ENCODE data around the gene BET1.

The BET1 gene

DNA sequence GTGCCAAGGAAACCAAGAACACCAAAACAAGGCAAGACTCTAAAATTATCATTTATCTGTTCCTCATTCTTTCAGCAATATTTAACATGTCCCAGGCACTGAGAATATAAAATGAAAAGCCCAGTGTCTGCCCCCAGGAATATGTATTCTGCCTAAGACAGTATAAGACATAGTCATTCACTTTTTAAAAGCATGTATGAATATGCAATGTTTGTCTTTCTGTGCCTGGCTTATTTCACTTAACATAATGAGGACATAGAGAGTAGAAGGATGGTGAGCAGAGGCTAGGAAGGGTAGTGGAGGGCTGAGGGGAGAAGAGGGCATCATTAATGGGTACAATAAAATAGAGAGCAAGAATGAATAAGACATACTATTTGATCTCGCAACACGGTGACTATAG lies 44.6 kb upstream of the BET1 start:
- DNase-seq (ENCODE audit: low read depth): no peak
- TF ChIP-seq, protein P1, sequence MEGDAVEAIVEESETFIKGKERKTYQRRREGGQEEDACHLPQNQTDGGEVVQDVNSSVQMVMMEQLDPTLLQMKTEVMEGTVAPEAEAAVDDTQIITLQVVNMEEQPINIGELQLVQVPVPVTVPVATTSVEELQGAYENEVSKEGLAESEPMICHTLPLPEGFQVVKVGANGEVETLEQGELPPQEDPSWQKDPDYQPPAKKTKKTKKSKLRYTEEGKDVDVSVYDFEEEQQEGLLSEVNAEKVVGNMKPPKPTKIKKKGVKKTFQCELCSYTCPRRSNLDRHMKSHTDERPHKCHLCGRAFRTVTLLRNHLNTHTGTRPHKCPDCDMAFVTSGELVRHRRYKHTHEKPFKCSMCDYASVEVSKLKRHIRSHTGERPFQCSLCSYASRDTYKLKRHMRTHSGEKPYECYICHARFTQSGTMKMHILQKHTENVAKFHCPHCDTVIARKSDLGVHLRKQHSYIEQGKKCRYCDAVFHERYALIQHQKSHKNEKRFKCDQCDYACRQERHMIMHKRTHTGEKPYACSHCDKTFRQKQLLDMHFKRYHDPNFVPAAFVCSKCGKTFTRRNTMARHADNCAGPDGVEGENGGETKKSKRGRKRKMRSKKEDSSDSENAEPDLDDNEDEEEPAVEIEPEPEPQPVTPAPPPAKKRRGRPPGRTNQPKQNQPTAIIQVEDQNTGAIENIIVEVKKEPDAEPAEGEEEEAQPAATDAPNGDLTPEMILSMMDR (IDR thresholded peaks at IDR 0.05; ENCODE audit: low read depth, low read length): no peak
- TF ChIP-seq POLR2A (IDR thresholded peaks at IDR 0.05; ENCODE audit: extremely low read depth, insufficient read length): no peak
- no peak overlapping the region for H3K4me3 ChIP-seq (ENCODE audit: low read depth, low read length)

DNA sequence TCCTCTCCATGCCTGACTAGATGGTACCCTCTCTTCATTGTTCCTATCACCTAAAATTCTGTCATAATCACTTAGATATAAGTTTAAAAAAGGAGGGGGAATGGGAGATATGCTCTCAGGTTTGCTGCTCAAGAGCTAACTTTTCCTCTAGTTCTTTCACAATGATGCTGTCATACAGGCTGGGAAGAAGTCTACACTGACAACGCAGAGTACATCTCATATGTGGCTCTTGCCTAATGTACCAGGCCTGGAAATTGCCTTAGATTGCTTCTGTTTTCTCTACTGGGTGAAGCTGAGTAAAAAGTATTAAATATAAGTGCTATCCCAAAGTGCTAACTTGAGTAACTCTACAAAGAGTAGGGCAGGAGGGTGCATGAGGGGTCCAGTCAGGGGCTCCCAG lies 43.8 kb upstream of the BET1 start:
- DNase-seq (ENCODE audit: low read depth): no peak
- H3K4me3 ChIP-seq (ENCODE audit: low read depth, low read length): no peak overlapping the region
- no peak for TF ChIP-seq POLR2A (IDR thresholded peaks at IDR 0.05; ENCODE audit: extremely low read depth, insufficient read length)
- TF ChIP-seq, protein P2, sequence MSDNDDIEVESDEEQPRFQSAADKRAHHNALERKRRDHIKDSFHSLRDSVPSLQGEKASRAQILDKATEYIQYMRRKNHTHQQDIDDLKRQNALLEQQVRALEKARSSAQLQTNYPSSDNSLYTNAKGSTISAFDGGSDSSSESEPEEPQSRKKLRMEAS (IDR thresholded peaks at IDR 0.05; ENCODE audit: low read depth, low read length): no peak
- TF ChIP-seq MYC (IDR thresholded peaks at IDR 0.05; ENCODE audit: low read depth, low read length): no peak
- TF ChIP-seq, protein P1 (IDR thresholded peaks at IDR 0.05; ENCODE audit: low read depth, low read length): no peak

DNA sequence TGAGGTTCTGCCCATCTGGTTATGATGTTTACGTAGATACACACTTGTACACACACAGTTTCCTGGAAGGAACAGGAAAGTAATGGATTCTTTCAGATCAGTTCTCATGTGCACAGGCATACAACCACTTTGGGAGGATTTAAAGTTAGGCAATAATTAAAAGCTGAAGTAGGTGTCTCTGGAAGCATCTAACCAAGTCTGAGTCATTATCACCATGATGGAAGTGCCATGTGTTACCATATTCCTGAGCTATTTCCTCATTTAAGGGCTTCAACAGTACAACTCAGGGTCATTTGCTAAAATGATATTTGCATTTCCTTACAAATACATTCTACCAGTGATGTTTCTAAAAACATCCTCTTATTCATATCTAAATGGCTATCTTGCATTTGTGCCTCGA lies 41.4 kb upstream of the BET1 start:
- TF ChIP-seq MYC (IDR thresholded peaks at IDR 0.05; ENCODE audit: low read depth, low read length) (no peak), POLR2A (IDR thresholded peaks at IDR 0.05; ENCODE audit: extremely low read depth, insufficient read length) (no peak)
- TF ChIP-seq, protein P2 (IDR thresholded peaks at IDR 0.05; ENCODE audit: low read depth, low read length): no peak
- TF ChIP-seq, protein P1 (IDR thresholded peaks at IDR 0.05; ENCODE audit: low read depth, low read length): no peak
- no peak overlapping the region for H3K4me3 ChIP-seq (ENCODE audit: low read depth, low read length)
- DNase-seq (ENCODE audit: low read depth): peak; percentile 19

DNA sequence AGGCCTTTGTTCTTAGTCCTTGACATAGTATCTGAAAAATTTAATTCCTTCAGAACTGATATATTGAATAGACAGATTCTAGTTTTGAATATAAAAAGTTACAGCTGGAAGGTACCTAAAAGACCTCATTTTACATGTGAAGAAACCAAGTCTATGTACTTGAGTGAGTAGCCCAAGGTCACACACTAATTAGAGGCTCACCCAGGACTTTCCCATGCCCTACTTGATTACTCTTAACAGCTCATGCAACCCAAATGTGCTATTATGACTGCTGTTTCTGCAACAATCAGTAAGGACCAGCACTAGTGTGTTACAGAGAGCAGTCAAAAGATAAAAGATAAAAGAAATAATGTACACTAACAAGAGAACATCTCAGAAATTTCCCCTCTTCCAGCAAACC lies 40.7 kb upstream of the BET1 start:
- TF ChIP-seq, protein P2 (IDR thresholded peaks at IDR 0.05; ENCODE audit: low read depth, low read length): no peak
- no peak for TF ChIP-seq MYC (IDR thresholded peaks at IDR 0.05; ENCODE audit: low read depth, low read length)
- TF ChIP-seq, protein P1 (IDR thresholded peaks at IDR 0.05; ENCODE audit: low read depth, low read length): no peak
- DNase-seq (ENCODE audit: low read depth): no peak
- no peak overlapping the region for H3K4me3 ChIP-seq (ENCODE audit: low read depth, low read length)

DNA sequence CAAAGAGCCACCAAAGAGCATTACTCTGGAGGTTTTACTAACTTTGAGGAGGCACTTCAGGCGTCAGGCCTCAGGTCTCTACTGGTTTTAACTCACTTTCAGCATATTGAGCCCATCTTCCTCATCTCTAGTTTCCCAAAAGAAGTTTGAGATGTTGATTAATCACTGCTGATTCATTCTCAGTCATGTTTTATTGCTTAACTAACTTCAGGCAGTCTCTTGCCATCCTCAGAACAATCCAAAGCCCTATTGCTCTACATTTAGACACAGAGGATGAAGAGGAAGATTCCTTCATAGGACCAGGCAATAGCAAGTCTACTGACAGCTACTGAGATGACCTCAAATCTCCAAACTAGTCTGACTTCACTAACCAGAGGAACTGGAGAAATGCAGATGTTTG lies 39.1 kb upstream of the BET1 start:
- DNase-seq (ENCODE audit: low read depth): peak; percentile 23
- no peak overlapping the region for H3K4me3 ChIP-seq (ENCODE audit: low read depth, low read length)
- TF ChIP-seq, protein P2 (IDR thresholded peaks at IDR 0.05; ENCODE audit: low read depth, low read length): no peak
- no peak for TF ChIP-seq MYC (IDR thresholded peaks at IDR 0.05; ENCODE audit: low read depth, low read length)
- TF ChIP-seq, protein P1 (IDR thresholded peaks at IDR 0.05; ENCODE audit: low read depth, low read length): no peak

DNA sequence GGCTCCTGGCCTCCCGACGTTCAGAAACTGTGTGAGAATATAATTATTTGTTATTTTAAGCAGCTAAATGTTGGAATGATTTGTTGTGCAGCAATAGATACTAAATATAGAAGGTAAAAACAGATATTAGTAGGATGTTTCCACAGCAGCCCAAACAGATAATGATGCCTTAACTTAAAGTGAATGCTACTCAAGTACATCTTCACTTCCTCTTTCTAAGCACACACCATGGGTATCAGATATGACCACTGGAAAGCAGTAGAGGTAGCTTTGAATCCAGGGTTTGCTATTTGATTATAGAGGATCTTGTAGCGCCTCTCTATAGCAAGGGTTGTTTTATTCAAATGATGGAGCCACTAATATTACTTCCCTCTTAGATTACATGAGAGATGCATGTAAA lies 38.2 kb upstream of the BET1 start:
- DNase-seq (ENCODE audit: low read depth): no peak
- TF ChIP-seq, protein P1 (IDR thresholded peaks at IDR 0.05; ENCODE audit: low read depth, low read length): no peak
- TF ChIP-seq MYC (IDR thresholded peaks at IDR 0.05; ENCODE audit: low read depth, low read length) (no peak), POLR2A (IDR thresholded peaks at IDR 0.05; ENCODE audit: extremely low read depth, insufficient read length) (no peak)
- TF ChIP-seq, protein P2 (IDR thresholded peaks at IDR 0.05; ENCODE audit: low read depth, low read length): no peak
- H3K4me3 ChIP-seq (ENCODE audit: low read depth, low read length): no peak overlapping the region
